Head of caudate nucleus (tissue), 42 donors: ENCODE results near the gene ZDHHC3.
A peak's percentile ranks its signal among the peaks of the same experiment; 100 is the strongest.
"Not testable (repeated sequence)": the region's sequence is repeated elsewhere in the genome, so short reads cannot be mapped to it uniquely, and the experiment has no call there.

ENCODE experiments used
- DNase-seq, 42 donors: peaks; one replicate each; pipeline versions ENCODE4 v3.0.0 to v3.0.0-alpha.2; 2020 to 2021; ENCODE audit warnings: mixed read lengths in 7 of 42
- intact Hi-C: fragments of 100-400 bp; cut with DNase I; formaldehyde crosslinking; loops from one replicate; pipeline ENCODE4 v1.15.0; 2022

ZDHHC3 gene

GRCh38 chr3:45000823-45001222 lies 24.8 kb upstream of the ZDHHC3 start:
- intact Hi-C loops = no loop called here
- no peak for DNase-seq

- DNase-seq = no peak
- intact Hi-C loops = no loop called here
Observed at GRCh38 chr3:44999782-45000181, 23.8 kb upstream of the ZDHHC3 start.

DNA sequence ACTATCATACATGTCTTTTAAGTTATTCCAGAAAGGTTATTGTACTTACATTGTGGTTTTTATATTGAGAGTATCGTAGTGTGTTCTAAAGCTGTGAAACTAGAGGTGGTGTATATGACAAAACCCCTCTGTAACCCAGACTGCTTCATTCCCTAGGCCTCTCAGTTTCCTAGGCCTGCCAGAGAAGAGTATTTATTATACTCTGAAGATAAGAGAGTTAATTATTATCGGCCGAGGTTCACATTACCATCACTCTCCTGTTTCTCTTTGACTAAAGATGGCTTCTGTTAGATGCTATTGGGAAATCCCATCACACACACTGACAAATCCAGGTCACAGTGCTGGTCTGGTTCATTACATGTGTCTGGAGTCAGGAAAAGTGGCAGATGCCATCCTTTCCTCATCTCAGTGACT lies 20.6 kb upstream of the ZDHHC3 start:
- intact Hi-C loops = no loop called here
- no peak for DNase-seq

GRCh38 chr3:44995142-44995770 lies 19.3 kb upstream of the ZDHHC3 start:
- intact Hi-C loops = no loop called here
- DNase-seq = peak in 9 of 42 donors; percentile 12 to 50 (median 22)

DNA sequence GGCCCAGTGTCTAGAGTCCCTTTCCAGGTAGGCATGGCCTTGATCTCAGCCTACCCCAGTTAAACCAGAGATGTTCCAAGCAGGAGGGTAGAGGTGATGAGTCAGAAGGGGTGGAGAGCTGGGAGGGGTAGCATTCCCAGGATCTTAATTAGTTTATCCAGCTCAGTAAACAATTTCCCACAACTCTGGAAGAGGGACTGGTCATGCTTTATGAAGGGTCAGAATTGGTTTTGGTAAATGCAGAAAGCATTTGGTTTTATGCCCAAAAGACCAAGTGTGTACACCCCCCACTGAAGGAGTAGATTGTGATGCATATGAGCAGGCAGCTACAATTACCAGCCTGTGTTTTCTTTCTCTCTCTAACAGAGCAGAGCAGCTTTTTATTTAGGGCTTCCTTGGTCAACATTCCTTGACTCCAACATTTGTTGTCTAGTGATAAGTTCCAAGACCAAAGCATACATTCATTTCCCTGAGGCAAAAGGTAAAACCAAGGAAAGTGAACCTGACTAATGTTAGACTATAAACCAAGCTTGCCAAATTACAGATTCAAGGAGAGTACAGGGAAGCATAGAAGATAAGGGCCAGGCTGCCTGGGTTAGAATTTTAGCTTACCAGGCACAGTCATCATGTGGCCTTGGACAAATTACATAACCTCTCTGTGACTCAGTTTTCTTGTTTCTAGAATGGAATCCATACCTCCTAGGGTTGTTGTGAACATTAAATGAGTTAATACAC lies 17.7 kb upstream of the ZDHHC3 start:
- DNase-seq = no peak
- intact Hi-C loops = no loop called here

- peak in 2 of 42 donors; percentile 20 to 31 for DNase-seq
Observed at GRCh38 chr3:44992555-44993470, 16.8 kb upstream of the ZDHHC3 start.

DNA sequence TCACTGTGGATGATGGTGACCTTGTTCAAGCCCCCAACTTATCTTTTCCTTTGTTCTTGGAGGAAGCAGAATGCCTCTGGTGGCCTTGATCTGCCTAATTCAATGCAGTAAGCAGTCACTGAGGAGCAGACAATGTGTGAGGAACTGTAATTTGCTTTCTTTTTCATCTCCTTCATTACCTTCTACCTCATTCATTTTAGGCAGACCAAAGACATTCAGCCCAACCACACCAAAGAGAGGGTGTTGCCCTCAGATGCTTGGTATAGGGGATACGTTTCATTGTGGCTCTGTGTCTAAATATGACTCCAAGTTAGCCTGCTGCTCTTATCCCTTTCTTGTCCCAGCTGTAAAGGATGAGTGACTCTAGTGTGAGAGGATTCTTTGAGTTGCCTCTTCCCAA lies 15.4 kb upstream of the ZDHHC3 start:
- intact Hi-C loops = no loop called here
- DNase-seq = no peak

More at GRCh38 chr3:44992555-44993470, 16.8 kb upstream of the ZDHHC3 start:
- intact Hi-C loops = no loop called here

- intact Hi-C loops = no loop called here
- peak in 5 of 42 donors; percentile 9 to 54 (median 30) for DNase-seq
Observed at GRCh38 chr3:44989636-44990373, 13.8 kb upstream of the ZDHHC3 start.

DNA sequence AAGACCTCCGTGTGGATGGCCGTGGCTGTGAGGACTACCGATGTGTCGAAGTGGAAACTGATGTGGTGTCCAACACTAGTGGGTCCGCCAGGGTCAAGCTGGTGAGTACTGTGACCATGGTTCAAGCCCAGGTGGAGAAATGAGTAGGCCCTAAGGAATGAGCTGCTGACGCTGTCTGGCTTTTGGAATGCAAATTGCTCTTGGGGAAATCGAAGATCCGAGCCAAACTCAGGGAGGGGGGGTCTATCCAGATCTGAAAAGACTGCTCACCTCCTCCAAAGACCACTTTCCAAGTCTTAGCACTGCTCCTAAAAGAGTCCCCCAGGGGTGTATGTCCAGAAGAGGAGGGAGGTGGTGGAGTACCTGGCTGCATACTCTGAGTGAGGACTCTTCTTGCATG lies 13.2 kb upstream of the ZDHHC3 start:
- DNase-seq = no peak
- intact Hi-C loops = no loop called here

- no peak for DNase-seq
- intact Hi-C loops = no loop called here
Observed at GRCh38 chr3:44988073-44988472, 12.1 kb upstream of the ZDHHC3 start.

DNA sequence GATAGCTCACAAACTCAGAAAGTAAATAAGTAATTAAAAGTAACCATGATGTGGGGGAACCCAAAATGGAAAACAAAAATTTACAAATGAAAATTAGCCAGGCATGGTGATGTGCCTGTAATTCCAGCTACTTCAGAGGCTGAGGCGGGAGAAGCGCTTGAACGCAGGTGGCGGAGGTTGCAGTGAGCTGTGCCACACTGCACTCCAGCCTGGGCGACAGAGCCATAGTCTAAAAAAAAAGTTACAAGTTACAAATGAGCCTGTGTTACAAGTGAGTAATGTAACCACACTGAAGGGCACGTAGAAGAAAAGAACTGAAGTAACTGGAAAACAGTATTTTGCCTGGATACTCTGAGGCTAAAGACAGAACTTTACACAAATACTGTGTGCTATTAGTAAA lies 11.4 kb upstream of the ZDHHC3 start:
- intact Hi-C loops = no loop called here
- DNase-seq = no peak

DNA sequence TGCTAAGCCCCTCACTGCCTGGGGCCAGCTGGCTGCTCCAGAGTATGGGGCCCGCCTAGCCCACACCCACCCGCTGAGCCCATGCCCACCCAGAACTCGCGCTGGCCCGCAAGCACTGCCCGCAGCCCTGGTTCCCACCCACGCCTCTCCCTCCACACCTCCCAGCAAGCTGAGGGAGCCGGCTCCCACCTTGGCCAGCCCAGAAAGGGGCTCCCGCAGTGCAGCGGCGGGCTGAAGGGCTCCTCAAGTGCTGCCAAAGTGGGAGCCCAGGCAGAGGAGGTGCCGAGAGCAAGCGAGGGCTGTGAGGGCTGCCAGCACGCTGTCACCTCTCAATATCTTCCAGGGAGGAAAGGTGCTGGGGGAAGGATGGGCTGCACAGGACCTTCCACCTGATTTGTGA lies 10.4 kb upstream of the ZDHHC3 start:
- intact Hi-C loops, DNase-seq: not testable (repeated sequence)

- DNase-seq = no peak
- intact Hi-C loops = no loop called here
Observed at GRCh38 chr3:44984335-44984734, 8.4 kb upstream of the ZDHHC3 start.

- intact Hi-C loops = no loop called here
- no peak for DNase-seq
Observed at GRCh38 chr3:44983484-44983941, 7.5 kb upstream of the ZDHHC3 start.

DNA sequence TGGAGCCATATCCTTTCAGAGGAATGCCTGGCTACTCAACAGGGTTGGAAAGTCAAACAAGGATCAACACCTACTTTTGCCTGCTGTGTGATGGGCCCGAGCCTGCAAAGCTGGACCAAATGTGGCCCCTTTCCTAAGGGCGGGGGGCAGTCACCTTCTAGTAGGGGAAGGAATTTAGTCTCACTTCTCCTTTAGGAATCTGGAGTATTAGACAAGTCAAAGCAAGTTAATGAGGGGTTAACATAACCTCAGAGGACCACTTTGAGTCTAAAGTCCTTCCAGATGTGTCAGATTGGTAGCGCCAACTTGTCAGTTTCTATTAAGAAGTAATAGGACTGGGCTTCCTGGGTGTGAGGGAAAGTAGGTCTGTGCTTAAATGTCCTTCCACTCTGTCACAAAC lies 6.8 kb upstream of the ZDHHC3 start:
- no peak for DNase-seq
- intact Hi-C loops = no loop called here

DNA sequence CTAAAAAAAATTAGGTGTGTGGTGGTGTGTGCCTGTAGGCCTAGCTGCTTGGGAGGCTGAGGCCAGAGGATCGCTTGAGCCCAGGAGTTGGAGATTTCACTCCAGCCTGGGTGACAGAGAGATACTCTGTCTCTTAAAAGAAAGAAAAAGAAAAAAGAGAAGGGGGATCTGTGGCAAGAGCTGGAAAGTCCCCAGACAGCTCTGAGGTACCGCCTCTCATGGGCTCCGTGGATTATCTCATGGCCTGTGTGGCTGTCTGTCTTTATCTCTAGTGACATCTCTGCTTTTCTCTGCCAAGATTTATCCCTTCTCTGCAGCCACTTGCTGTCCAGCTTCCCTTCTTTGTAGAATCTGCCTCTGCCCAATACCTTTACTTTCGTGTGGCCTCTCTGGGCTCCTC lies 5.8 kb upstream of the ZDHHC3 start:
- no peak for DNase-seq
- intact Hi-C loops = no loop called here

- no peak for DNase-seq
- intact Hi-C loops = no loop called here
Observed at GRCh38 chr3:44981220-44981619, 5.2 kb upstream of the ZDHHC3 start.

GRCh38 chr3:44974416-44974815 lies 1.6 kb downstream of the ZDHHC3 start:
- no peak for DNase-seq
- intact Hi-C loops = no loop called here

GRCh38 chr3:44970926-44971490 lies 5.0 kb downstream of the ZDHHC3 start:
- intact Hi-C loops = no loop called here
- DNase-seq = no peak
